NCI-H187 (cell line): ENCODE data around the gene CACNA1A.
"Not testable (repeated sequence)": the region's sequence is repeated elsewhere in the genome, so short reads cannot be mapped to it uniquely, and the experiment has no call there.

Experiments used
- DNase-seq, 2 experiments: peaks; one replicate each; lab custom pipeline; 2025; lab: John Stamatoyannopoulos, UW

The CACNA1A gene

DNA sequence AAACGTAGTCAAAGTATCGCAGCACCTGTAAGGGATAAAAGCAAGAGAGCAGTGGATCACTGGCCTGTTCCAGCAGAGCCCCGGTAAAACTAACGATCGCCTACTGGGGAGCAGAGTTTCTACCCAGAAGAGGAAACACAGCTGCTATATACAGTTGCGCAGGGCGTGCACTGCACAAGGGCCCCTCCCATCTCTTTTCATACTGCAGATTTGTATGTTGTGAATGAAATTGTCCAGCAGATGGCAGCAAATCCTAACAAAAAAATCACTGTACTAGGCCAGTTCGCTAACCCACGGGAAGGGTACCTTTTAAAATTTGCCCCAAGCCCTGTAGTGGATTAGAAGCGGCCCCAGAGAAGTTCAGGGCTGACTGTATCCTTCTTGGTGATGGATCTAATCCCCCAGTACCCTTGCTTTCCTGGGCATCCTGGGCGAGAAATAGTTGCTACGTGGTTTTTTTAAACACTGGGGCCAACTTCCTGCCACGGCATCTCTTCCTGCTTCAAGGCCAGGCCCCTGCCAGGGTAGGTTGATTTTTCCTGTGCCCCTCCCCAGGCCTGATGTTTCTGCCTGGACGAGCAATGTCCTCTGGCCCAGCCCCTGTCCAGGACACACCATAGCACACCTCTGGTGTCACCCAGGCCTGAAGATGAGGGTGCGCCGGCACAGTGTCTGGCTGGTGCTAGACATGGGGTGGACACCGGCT is 229.0 kb downstream of the CACNA1A start:
- DNase-seq, result peak in 1 of 2 experiments; percentile 27

DNA sequence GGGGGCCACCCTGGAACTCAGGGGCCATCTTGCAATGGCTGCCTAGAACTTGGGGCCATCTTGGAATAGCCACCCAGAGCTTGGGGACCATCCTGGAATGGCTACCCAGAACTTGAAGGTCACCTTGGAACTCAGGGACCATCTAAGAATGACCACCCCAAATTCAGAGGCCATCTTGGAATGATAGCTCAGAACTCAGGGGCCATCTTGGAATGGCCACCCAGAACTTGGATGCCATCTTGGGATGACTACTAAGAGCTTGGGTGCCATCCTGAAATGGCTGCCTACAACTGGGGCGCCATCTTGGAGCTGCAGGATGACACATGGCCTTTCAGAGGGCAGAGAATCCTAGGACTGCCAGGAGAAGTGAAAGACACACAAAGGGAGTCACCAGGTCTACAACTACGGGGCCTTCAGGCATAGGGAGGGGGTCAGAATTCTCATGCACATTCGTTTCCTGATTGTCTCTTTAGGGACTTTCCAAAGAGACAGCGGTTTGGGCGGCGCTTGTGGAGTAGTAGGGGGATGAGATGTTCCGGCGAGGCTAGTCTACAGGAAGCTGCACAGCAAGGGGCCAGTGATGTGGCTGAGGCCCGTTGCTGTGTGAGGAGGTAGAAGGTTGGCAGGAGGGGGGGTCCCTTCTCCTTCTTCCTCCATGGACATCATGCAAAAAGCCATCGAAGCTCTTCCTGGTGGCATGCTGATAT is 231.1 kb downstream of the CACNA1A start:
- no peak for DNase-seq

GRCh38 chr19:13270514-13271105 is 235.7 kb downstream of the CACNA1A start:
- no peak for DNase-seq

DNA sequence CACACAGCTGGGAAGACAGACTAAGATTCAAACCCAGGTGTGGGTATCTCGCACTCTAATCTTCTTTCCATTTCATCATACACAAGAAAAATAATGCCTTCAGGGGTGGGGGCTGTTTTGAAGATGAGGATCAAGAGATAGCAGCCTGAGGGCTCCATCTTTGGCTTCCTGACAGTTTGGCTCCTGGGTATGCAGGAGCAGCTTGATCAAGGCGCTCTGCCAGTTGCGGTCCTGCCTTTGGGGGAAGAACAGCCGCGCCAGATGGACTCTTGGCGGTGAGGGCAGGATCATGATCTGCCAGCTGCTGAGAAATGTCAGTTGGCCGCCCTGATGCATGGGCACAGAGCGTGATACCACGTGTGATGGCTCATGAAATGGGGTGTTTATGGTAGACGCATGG is 236.9 kb downstream of the CACNA1A start:
- no peak for DNase-seq

GRCh38 chr19:13267889-13268288 is 238.4 kb downstream of the CACNA1A start:
- DNase-seq, result no peak

- DNase-seq, result no peak
Observed at GRCh38 chr19:13267131-13267530, 239.1 kb downstream of the CACNA1A start.

- no peak for DNase-seq
Observed at GRCh38 chr19:13262450-13262849, 243.8 kb downstream of the CACNA1A start.

DNA sequence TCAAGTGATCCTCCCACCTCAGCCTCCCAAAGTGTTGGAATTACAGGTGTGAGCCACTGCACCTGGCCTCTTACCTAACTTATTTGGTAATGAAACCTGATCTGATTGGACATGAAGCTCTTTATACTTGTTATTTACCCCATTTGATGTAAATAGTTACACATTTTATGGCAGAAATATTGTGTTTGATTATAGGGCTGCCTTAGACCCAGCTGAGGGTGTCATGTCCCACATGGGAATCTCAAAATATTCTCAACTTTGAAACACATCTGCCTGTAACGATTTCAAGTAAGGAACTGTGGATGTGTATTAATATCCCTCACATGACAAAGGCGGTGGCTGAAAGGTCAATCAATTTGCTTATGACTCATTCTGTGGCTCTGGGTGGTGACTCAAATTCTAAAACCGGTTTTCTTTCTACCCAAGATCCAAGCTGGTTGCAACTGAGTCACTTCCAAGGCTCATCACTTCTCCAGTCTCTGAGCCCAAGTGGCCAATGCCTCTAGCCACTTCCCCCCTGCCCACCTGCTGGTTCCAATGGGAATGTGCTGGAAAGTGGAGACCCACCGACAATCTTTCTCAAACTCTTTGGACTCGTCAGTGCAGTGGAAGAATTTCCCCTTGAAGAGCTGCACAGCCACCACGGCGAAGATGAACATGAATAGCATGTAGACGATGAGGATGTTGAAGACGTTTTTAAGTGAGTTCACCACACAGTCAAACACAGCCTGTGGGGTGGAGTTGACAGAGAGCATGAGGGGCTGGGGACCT is 245.2 kb downstream of the CACNA1A start:
- DNase-seq, result no peak

GRCh38 chr19:13256918-13257317 is 249.4 kb downstream of the CACNA1A start:
- DNase-seq, result no peak

GRCh38 chr19:13256398-13256797 is 249.9 kb downstream of the CACNA1A start:
- not testable (repeated sequence) for DNase-seq

- DNase-seq, result no peak
Observed at GRCh38 chr19:13255719-13256059, 250.6 kb downstream of the CACNA1A start.

DNA sequence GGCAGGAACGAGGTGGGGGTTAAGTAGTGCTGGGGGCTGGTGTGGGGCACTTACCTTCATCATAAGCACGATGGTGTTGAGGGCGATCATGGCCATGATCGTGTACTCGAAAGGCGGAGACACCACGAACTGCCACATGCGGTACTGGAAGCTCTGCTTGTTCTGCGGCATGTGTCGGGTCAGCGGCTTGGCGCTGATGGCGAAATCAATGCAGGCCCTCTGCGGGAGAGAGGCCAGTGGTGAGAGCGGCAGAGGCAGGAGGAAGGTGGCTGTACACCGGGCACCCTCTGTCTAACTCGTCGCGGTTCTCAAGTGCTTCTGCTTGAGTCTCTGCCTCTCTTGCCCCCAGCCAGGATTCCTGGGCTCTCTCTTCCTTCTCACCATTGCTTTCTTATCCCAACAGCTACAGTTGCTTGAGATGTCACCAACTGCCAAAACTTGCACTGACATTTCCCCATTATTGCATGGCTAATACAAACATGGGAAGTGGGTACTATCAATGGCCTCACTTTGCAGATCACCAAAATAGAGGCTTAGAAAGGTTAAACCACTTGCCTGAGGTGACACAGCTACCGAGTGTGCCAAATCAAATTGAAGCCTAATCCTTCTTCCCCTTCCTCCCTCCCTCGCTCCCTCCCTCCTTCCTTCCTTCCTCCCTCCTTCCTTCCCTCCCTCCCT is 251.1 kb downstream of the CACNA1A start:
- no peak for DNase-seq

- DNase-seq, result no peak
Observed at GRCh38 chr19:13252569-13253335, 253.5 kb downstream of the CACNA1A start.

DNA sequence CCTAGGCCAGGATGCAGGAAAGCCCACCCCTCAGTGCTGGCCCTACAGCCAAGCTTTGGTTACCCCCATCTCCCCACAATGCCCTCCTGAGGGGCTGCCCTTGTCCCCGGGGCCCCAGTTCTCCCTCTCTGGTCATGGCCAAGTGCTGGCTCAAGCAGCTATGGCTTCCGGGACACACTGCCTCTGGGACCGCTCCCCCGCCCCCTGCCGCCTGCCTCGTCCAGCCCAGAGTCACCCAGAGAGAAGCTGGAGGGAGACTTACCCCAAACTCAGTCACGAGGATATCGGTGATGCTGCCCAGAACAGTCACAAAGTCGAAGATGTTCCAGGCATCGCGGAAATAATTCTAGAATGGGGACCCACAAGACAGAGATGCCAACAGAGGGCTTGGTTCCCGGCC is 261.4 kb downstream of the CACNA1A start:
- DNase-seq, result no peak

DNA sequence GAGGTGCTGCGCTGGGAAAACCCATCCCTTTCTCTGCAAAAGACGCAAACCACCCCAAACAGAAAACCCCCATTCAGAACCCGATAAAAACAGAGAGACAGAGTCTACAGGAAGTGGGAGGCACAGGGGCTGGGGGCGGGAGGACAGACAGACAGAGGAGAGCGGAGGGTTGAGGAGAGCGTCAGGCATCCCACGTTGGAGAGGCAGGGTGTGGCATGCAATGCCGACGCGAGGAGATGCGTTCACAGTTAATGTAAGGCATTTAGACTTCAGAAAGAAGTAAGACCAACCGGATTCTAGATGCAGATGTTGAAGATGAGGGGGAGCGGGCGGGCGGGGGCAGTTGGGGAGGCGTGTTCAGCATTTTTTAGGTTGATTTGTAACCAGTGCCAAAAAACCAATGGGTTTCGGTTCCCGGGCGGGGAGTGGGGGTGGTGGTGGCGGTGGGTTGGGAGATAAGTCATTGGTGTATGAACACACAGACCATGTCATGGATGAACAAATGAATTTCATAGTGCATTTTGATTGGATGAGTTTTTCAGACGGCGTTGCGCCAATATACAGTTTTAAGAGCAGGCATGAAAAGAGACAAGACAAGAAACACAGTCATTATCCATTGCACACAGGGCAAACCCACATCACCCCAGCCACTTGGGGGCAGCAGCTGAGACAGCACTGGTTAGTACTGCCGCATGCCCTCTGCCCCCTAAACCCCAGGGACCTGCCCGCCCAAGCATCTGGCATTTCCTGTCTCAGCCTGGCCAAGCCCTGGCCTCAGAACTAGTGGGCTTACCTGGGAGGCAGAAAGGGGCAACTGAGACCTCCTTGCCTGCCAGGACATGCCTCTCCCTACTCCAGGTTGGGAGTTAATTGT is 264.8 kb downstream of the CACNA1A start:
- DNase-seq, result no peak

DNA sequence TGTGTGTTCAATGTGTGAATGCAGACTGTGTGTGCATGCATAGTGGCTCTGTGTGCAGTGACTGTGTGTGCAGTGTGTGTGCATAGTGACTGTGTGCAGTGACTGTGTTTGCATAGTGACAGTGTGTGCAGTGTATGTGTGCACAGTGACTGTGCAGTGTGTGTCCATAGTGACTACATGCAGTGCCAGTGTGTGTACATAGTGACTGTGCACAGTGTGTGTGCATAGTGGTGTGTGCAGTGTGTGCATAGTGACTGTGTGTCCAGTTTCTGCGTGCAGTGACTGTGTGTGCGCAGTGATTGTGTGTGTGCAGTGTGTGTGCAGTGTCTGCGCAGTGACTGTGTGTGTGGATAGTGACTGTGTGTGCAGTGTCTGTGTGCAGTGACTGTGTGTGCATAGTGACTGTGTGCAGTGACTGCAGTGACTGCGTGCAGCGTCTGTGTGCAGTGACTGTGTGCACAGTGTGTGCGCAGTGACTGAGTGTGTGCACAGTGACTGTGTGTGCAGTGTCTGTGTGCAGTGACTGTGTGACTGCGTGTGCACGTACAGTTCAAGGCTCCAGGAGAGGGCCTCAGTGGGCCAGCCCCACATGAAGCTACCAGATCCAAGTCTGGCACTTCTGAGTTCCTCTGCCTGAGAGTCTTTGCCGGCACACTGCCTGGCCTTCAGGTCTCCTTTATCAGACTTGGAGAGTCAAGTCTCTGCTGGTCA is 265.8 kb downstream of the CACNA1A start:
- no peak for DNase-seq

DNA sequence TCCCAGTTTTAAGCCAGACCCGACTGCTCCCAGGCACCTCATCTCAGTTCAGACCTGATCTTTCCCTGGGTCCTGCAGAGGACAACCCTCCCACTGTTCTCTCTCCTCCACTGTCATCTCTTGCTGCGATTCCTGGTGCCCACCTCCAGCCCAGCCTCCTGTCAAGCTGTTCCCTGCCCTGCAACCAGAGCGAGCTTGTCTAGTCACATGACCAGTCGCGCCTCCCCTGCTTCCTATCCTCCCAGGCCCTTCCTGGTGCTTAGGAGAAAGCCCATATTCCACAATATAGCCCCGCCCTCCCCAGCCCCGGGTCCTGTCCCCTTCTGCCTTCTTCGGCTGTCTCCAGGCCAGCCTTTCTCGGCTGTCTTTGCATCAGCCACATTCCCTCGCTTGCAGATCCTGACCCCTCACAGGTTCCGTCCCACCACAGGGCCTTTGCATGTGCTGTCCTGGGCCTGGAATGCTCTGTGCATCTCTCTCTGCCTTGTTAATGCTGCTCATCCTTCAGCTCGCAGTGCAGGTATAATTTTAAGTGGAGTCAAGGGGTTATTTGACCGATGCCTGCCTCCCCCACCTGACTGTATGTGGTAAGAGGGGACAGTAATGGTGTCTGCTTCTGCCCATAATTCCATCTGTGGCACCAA is 267.3 kb downstream of the CACNA1A start:
- DNase-seq, result no peak

GRCh38 chr19:13234518-13234917 is 271.8 kb downstream of the CACNA1A start:
- no peak for DNase-seq

- DNase-seq, result no peak
Observed at GRCh38 chr19:13231663-13232062, 274.6 kb downstream of the CACNA1A start.
